ENCODE results near the gene CFAP100.

The CFAP100 gene

DNA sequence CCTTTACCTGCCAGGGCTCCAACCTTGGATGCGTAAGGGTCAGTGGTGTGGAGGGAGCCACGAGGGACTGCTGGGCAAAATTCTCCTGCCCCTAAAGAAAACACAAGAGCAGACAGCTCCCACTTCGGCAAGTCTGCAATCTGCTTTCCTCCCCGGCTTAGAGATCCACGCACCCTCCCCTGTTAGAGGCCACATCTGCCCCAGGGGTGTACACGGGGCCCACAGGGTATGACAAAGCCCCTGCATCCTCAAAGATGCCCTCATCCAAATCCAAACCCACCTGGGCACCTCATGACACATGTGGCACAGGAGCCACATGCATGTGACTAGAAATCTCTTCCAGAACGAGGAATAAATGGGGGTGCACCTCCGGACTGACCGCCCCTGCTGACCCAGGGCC, 55.5 kb downstream of the CFAP100 start:
- no peak overlapping the region for H2AFZ ChIP-seq (ENCODE audit: low read depth)
- H3K4me3 ChIP-seq (IDR thresholded peaks at IDR 0.05; ENCODE audit: insufficient read depth, low read depth, low read length): no peak overlapping the region
- no peaks in the 10 kb centered on the region for H4K20me1 ChIP-seq (ENCODE audit: insufficient read depth)
- no peak overlapping the region for H3K27ac ChIP-seq
- no peak overlapping the region for H3K4me2 ChIP-seq
- no peaks in the 10 kb centered on the region for H3K4me1 ChIP-seq (ENCODE audit: low read depth, poor library complexity, severe bottlenecking)
- no peak overlapping the region for H3K9ac ChIP-seq
- no peaks in the 10 kb centered on the region for H3K27me3 ChIP-seq (ENCODE audit: insufficient read depth, low read depth)
- H3K36me3 ChIP-seq (ENCODE audit: insufficient read depth): no peaks in the 10 kb centered on the region
- TF ChIP-seq, protein P1, sequence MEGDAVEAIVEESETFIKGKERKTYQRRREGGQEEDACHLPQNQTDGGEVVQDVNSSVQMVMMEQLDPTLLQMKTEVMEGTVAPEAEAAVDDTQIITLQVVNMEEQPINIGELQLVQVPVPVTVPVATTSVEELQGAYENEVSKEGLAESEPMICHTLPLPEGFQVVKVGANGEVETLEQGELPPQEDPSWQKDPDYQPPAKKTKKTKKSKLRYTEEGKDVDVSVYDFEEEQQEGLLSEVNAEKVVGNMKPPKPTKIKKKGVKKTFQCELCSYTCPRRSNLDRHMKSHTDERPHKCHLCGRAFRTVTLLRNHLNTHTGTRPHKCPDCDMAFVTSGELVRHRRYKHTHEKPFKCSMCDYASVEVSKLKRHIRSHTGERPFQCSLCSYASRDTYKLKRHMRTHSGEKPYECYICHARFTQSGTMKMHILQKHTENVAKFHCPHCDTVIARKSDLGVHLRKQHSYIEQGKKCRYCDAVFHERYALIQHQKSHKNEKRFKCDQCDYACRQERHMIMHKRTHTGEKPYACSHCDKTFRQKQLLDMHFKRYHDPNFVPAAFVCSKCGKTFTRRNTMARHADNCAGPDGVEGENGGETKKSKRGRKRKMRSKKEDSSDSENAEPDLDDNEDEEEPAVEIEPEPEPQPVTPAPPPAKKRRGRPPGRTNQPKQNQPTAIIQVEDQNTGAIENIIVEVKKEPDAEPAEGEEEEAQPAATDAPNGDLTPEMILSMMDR (conservative IDR thresholded peaks at IDR 0.05; ENCODE audit: low read depth, low read length): no peak
- H3K79me2 ChIP-seq (ENCODE audit: insufficient read depth, low read depth): no peaks in the 10 kb centered on the region

DNA sequence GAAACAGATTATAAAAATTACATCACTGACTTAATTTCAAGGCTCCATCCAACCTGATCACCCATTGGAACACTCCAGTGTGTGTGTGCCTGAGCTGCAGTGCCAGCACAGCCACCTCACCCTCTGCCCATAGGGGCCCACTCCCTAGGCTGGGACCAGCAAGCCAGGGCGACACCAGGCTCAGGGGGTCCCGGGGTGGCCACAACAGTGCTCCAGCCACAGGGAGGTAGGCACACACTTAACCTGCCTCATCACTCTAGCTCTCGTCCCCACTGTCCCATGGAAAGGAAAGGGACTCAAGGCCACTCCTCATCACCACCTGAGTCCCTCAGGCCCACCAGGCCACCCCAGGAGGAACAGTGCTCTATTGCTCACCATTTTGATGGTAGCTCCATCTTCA, 56.0 kb downstream of the CFAP100 start:
- H3K27ac ChIP-seq: no peak overlapping the region
- H3K9ac ChIP-seq: no peak overlapping the region
- H3K4me1 ChIP-seq (ENCODE audit: low read depth, poor library complexity, severe bottlenecking): no peaks in the 10 kb centered on the region
- H3K4me3 ChIP-seq (IDR thresholded peaks at IDR 0.05; ENCODE audit: insufficient read depth, low read depth, low read length): no peak overlapping the region
- no peaks in the 10 kb centered on the region for H3K27me3 ChIP-seq (ENCODE audit: insufficient read depth, low read depth)
- H3K4me2 ChIP-seq: no peak overlapping the region
- TF ChIP-seq, protein P1 (conservative IDR thresholded peaks at IDR 0.05; ENCODE audit: low read depth, low read length): no peak
- no peak overlapping the region for H2AFZ ChIP-seq (ENCODE audit: low read depth)
- no peaks in the 10 kb centered on the region for H3K36me3 ChIP-seq (ENCODE audit: insufficient read depth)
- no peaks in the 10 kb centered on the region for H4K20me1 ChIP-seq (ENCODE audit: insufficient read depth)
- H3K79me2 ChIP-seq (ENCODE audit: insufficient read depth, low read depth): no peaks in the 10 kb centered on the region

DNA sequence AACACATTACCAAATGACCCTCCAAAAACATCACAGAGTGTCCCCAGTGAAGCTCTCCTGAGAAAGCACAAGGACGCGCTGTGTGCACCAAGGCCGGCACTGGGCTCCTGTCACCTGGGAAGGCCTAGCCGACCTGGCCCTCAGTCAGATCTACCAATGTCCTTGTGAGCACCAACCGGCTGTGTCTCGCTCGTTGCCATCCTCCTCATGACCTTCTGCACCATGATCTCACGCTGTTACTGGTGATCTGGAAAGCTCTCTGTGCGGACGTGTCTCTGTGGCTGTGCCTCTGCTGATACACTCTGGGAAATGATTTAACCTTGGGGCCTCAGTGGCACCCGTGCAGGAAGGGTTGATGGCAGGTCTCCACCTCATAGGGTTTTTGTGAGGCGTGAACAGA, 56.8 kb downstream of the CFAP100 start:
- Histone ChIP-seq H3K9ac (no peak overlapping the region), H2AFZ (ENCODE audit: low read depth) (no peak overlapping the region), H3K79me2 (ENCODE audit: insufficient read depth, low read depth) (no peaks in the 10 kb centered on the region), H3K4me1 (ENCODE audit: low read depth, poor library complexity, severe bottlenecking) (no peaks in the 10 kb centered on the region), H3K27ac (no peak overlapping the region), H4K20me1 (ENCODE audit: insufficient read depth) (no peaks in the 10 kb centered on the region), H3K36me3 (ENCODE audit: insufficient read depth) (0 out of 2 replicates have a peak, but pooled peaks cover 3% of the 10 kb centered on the region), H3K4me3 (IDR thresholded peaks at IDR 0.05; ENCODE audit: insufficient read depth, low read depth, low read length) (no peak overlapping the region), H3K4me2 (no peak overlapping the region), H3K27me3 (ENCODE audit: insufficient read depth, low read depth) (no peaks in the 10 kb centered on the region)
- TF ChIP-seq, protein P1 (conservative IDR thresholded peaks at IDR 0.05; ENCODE audit: low read depth, low read length): no peak

DNA sequence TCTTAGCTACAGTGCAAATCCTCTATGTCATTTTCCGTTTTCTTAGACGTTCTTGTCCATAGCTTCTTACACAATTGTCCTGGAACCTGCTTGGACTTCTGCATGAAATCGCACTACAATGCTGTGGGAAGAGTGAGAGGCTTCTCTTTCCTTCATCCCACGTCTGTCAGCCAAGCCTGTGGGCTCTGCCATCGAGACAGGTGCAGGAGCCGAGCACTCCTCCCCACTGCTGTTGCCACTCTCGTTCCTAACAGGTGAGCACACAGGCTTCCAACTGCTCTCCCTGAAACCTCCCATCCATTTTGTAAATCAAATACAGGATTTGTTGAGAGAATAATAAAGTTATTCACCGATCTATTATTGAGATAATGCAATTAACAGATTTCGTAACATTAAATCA, 57.5 kb downstream of the CFAP100 start:
- H2AFZ ChIP-seq (ENCODE audit: low read depth): no peak overlapping the region
- H3K4me2 ChIP-seq: no peak overlapping the region
- no peaks in the 10 kb centered on the region for H3K27me3 ChIP-seq (ENCODE audit: insufficient read depth, low read depth)
- no peak overlapping the region for H3K9ac ChIP-seq
- H3K4me3 ChIP-seq (IDR thresholded peaks at IDR 0.05; ENCODE audit: insufficient read depth, low read depth, low read length): no peak overlapping the region
- no peaks in the 10 kb centered on the region for H3K4me1 ChIP-seq (ENCODE audit: low read depth, poor library complexity, severe bottlenecking)
- TF ChIP-seq, protein P1 (conservative IDR thresholded peaks at IDR 0.05; ENCODE audit: low read depth, low read length): no peak
- H3K36me3 ChIP-seq (ENCODE audit: insufficient read depth): 0 out of 2 replicates have a peak, but pooled peaks cover 4% of the 10 kb centered on the region
- no peaks in the 10 kb centered on the region for H3K79me2 ChIP-seq (ENCODE audit: insufficient read depth, low read depth)
- H4K20me1 ChIP-seq (ENCODE audit: insufficient read depth): no peaks in the 10 kb centered on the region
- no peak overlapping the region for H3K27ac ChIP-seq
